Stimulated activated naive CD8-positive, alpha-beta T cell treated with anti-CD3 and anti-CD28 coated beads, Interleukin-15, Interleukin-2, amounts not matched to agents 100 ng/mL and 50 ng/mL, for 24 hours (primary cell): Measurements from ENCODE around the gene ABI3BP.

Source experiments
- H3K27ac Mint-ChIP-seq: one replicate; pipeline ENCODE4 v1.8.0; 2021; ENCODE audit warnings: mild to moderate bottlenecking, mixed read lengths
- H3K27me3 Mint-ChIP-seq: one replicate; pipeline ENCODE4 v1.8.0; 2021; ENCODE audit warnings: mixed read lengths
- H3K36me3 Mint-ChIP-seq: one replicate; pipeline ENCODE4 v1.8.0; 2021; ENCODE audit warnings: low read depth, mixed read lengths
- H3K4me1 Mint-ChIP-seq: one replicate; pipeline ENCODE4 v1.8.0; 2021; ENCODE audit warnings: low read depth, mixed read lengths
- H3K4me3 Mint-ChIP-seq: one replicate; pipeline ENCODE4 v1.8.0; 2021; ENCODE audit warnings: mild to moderate bottlenecking, mixed read lengths
- H3K9me3 Mint-ChIP-seq: one replicate; pipeline ENCODE4 v1.8.0; 2021; ENCODE audit warnings: mixed read lengths

Gene ABI3BP

GRCh38 chr3:100936931-100937330 is 56.3 kb downstream of the ABI3BP start:
- Mint-ChIP-seq H3K4me1 (no peaks in the 10 kb centered on the region), H3K27ac (no peak overlapping the region), H3K4me3 (no peak overlapping the region), H3K36me3 (no peaks in the 10 kb centered on the region), H3K9me3 (no peaks in the 10 kb centered on the region), H3K27me3 (no peaks in the 10 kb centered on the region)

DNA sequence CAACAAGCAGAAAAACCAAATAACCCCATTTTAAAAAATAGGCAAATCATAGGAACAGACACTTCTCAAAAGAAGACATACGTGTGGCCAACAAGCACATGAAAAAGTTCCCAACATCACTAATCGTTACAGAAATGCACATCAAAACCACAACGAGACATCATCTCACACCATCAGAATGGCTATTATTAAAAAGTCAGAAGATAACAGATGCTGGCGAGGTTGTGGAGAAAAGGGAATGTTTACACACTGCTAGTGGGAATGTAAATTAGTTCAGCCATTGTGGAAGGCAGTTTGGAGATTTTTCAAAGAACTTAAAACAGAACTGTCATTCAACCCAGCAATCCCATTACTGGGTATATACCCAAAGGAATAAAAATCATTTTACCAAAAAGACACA is 60.7 kb downstream of the ABI3BP start:
- Mint-ChIP-seq H3K4me1 (no peaks in the 10 kb centered on the region), H3K27ac (no peak overlapping the region), H3K27me3 (peaks cover 4% of the 10 kb centered on the region), H3K36me3 (no peaks in the 10 kb centered on the region), H3K4me3 (no peak overlapping the region), H3K9me3 (no peaks in the 10 kb centered on the region)

DNA sequence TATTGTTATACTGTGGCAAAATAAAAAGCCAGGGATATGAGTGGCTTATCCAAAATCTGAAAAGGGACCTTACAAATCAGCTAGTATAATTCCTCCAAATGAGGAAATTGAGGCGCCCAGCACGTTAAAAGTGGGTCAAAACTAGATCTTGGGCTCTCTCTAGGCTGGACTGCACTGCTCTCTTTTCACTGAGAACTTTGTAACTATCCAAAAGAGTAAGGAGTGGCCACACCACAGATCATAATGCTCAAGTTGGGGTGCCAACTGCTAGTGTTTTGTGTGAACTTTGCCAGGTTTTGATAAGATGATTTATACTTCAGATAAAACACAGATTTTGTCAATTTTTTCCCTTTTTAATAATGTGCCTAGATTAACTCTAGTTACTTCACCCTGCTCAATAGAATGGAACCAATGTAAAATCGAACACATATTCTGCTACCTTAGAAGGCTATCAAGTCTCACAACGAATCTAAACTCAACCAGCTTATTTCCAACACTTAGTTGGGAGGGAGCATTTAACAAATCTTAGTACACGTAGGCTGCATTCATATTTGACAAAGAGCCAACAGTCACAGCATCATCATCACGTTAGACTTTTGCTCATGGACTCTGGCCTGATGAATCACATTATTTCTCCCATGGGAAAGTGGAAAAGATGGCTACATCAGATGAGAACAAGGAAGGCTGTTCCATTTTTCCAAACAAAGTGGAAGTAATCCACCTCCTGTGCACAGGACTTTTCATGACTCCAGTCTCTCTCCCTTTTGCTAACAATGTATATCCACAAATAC is 64.4 kb downstream of the ABI3BP start:
- peaks cover 9% of the 10 kb centered on the region for H3K27me3 Mint-ChIP-seq
- no peak overlapping the region for H3K27ac Mint-ChIP-seq
- no peaks in the 10 kb centered on the region for H3K4me1 Mint-ChIP-seq
- no peak overlapping the region for H3K4me3 Mint-ChIP-seq
- H3K9me3 Mint-ChIP-seq, result no peaks in the 10 kb centered on the region
- H3K36me3 Mint-ChIP-seq, result no peaks in the 10 kb centered on the region

GRCh38 chr3:100927775-100928174 is 65.4 kb downstream of the ABI3BP start:
- no peaks in the 10 kb centered on the region for H3K4me1 Mint-ChIP-seq
- H3K27ac Mint-ChIP-seq, result no peak overlapping the region
- H3K4me3 Mint-ChIP-seq, result no peak overlapping the region
- no peaks in the 10 kb centered on the region for H3K9me3 Mint-ChIP-seq
- H3K36me3 Mint-ChIP-seq, result no peaks in the 10 kb centered on the region
- peaks cover 11% of the 10 kb centered on the region for H3K27me3 Mint-ChIP-seq

GRCh38 chr3:100915706-100916495 is 77.3 kb downstream of the ABI3BP start:
- Mint-ChIP-seq H3K4me1 (no peaks in the 10 kb centered on the region), H3K4me3 (no peak overlapping the region), H3K27ac (no peak overlapping the region), H3K36me3 (no peaks in the 10 kb centered on the region), H3K9me3 (no peaks in the 10 kb centered on the region), H3K27me3 (no peaks in the 10 kb centered on the region)

- no peaks in the 10 kb centered on the region for H3K4me1 Mint-ChIP-seq
- H3K27ac Mint-ChIP-seq, result no peak overlapping the region
- H3K9me3 Mint-ChIP-seq, result no peaks in the 10 kb centered on the region
- H3K36me3 Mint-ChIP-seq, result no peaks in the 10 kb centered on the region
- no peak overlapping the region for H3K4me3 Mint-ChIP-seq
- H3K27me3 Mint-ChIP-seq, result peaks cover 2% of the 10 kb centered on the region
Measured at GRCh38 chr3:100913870-100914648, 79.2 kb downstream of the ABI3BP start.

DNA sequence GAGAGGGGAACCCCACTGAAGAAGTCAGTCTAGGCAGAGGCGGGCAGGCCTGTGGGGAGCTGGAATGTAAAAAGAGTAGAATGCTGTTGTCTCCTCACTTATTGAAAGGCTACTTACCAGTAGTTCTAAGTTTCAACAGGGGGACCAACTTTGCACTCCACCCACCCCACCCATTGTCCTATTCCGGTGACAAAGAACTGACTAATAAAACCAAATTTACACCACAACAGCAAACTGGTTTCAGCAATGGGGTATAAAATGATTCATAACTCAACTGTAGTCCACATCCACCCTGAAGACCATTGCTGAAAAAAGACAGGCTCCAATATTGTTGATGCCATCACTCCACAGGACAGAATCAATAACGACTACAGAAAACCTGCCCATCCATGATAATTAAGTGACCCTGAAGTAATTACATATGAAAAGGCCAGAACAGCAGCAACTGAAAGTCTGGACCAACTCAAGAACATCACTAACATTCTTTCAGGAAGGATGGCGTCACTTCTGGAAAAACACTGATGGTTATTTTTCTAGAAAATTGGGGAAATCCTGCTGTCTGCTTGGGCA is 80.2 kb downstream of the ABI3BP start:
- H3K27ac Mint-ChIP-seq, result no peak overlapping the region
- H3K27me3 Mint-ChIP-seq, result peaks cover 6% of the 10 kb centered on the region
- no peak overlapping the region for H3K4me3 Mint-ChIP-seq
- H3K9me3 Mint-ChIP-seq, result no peaks in the 10 kb centered on the region
- H3K4me1 Mint-ChIP-seq, result no peaks in the 10 kb centered on the region
- no peaks in the 10 kb centered on the region for H3K36me3 Mint-ChIP-seq

DNA sequence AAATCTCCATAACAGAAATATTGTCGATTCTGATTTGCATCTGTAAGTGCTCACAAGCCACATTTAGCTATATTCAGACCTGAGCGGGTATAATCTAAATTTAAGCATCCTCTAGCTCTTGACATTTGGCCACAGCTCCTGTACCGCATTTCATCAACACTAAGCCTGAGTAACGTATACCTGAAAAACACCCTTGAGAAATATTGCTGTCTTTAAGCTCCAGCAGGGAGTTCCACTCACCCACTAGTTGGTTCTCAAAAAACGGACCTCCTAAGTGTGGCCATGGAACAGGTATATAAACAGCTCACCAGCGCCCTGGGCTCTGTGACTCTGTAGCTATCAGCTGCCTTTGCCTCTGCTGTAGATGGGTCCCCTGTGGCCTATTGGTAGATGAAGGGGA is 80.7 kb downstream of the ABI3BP start:
- Mint-ChIP-seq H3K27ac (no peak overlapping the region), H3K36me3 (no peaks in the 10 kb centered on the region), H3K4me3 (no peak overlapping the region), H3K9me3 (no peaks in the 10 kb centered on the region), H3K4me1 (no peaks in the 10 kb centered on the region), H3K27me3 (peaks cover 7% of the 10 kb centered on the region)

DNA sequence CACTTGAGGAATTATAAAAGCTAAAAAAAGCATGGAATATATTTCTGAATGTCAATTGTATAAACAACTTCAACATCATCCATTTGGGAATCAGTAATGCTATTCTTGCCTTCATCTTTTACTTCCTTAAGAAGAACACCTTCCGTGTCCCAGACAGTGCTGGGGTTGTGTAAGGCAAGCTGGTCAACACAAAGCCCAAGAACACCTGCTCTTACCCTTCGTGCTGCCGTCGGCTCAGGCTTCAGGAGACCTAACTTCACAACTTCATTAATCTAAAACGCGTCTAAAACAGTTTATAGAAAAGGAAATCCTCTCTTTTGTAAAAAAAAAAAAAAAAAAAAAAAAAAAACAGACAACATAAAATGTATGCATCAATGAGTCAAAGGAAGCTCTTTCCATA is 81.3 kb downstream of the ABI3BP start:
- Mint-ChIP-seq H3K36me3 (no peaks in the 10 kb centered on the region), H3K27me3 (peaks cover 11% of the 10 kb centered on the region), H3K4me3 (no peak overlapping the region), H3K9me3 (no peaks in the 10 kb centered on the region), H3K4me1 (no peaks in the 10 kb centered on the region), H3K27ac (no peak overlapping the region)

DNA sequence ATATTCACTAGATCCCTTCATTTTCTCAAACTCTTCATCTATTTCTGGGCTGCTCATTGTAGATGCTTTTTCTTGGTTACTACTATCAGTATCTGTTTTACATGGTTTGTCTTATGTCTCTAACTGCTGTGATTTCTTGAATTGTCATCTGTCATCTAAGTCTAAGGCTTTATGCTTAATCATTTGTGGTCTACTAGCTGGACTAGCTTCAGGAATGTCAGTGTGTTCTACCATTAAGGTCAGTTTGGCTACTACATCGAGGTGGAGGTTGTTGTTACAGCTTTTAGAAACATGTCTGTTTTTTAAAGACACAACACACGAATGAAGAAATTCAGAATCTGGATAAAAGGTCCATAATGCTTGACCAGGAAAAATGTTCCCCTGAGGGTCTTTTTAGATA is 82.2 kb downstream of the ABI3BP start:
- Mint-ChIP-seq H3K9me3 (no peaks in the 10 kb centered on the region), H3K4me3 (no peak overlapping the region), H3K36me3 (no peaks in the 10 kb centered on the region), H3K27ac (no peak overlapping the region), H3K4me1 (no peaks in the 10 kb centered on the region), H3K27me3 (peaks cover 11% of the 10 kb centered on the region)

- no peak overlapping the region for H3K4me3 Mint-ChIP-seq
- no peaks in the 10 kb centered on the region for H3K36me3 Mint-ChIP-seq
- no peaks in the 10 kb centered on the region for H3K4me1 Mint-ChIP-seq
- no peak overlapping the region for H3K27ac Mint-ChIP-seq
- H3K27me3 Mint-ChIP-seq, result peaks cover 14% of the 10 kb centered on the region
- no peaks in the 10 kb centered on the region for H3K9me3 Mint-ChIP-seq
Measured at GRCh38 chr3:100902572-100902971, 90.6 kb downstream of the ABI3BP start.

DNA sequence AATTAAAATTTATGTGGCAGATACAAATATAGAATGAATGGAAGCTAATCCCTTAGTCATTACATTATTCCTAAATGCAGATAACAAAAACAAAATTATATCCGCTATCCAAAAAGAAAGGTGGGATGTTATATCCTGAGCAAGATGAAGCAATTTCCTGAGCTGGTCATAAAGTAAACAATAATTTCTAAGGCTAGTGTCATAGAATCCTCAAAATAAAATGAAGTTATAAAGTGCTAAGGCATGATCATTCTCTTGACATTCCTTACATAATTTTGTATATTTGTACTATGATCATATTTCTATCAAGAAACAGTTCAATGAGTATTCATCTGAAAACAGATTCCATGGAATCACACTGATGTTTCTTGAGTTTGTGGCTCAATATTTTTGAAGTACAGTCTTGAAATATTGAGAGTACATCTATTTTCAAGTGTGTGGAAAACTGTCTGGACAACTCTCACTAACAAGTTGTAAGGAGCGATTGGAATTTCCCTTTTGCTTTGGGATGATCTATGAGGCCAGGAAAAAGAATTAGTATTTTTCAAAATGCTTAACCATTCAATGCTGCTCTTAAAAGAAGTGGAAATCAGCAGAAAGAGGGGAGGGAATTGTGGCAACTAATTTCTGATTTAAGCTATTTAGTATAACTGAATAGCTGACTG is 92.4 kb downstream of the ABI3BP start:
- Mint-ChIP-seq H3K27ac (no peak overlapping the region), H3K27me3 (peaks cover 12% of the 10 kb centered on the region), H3K4me3 (no peak overlapping the region), H3K9me3 (no peaks in the 10 kb centered on the region), H3K4me1 (no peaks in the 10 kb centered on the region), H3K36me3 (no peaks in the 10 kb centered on the region)

DNA sequence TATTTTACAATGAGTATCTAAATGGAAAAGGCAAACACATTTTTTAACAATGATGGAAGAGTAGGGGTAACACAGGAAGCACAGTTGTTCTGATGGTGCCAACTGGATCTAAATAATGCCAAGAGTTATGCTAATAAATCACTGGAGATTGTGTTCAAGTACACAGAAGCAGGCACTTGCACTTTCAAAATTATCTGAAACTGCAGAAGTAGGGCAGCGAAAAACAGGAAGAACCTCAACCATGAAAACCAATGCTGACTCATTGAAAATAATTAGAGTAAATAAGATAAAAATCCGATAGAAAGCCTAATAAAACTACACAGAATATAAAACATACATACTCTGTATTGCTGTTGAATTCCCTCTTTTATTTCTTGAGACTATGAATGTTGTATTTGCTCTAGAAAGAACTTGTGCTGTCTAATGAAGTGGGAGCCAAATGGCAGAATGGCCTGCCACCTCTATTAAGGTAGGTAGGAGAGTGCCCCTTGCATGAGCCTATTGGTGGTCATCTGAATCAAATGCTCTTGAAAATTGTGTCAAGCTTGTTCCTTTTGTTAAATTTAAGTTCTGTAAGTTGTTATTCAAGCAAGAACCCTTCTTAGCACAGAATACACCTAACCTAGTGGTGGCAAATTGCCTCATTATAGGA is 93.7 kb downstream of the ABI3BP start:
- Mint-ChIP-seq H3K4me1 (no peaks in the 10 kb centered on the region), H3K27me3 (peaks cover 12% of the 10 kb centered on the region), H3K4me3 (no peak overlapping the region), H3K36me3 (no peaks in the 10 kb centered on the region), H3K27ac (no peak overlapping the region), H3K9me3 (no peaks in the 10 kb centered on the region)

GRCh38 chr3:100898681-100899080 is 94.5 kb downstream of the ABI3BP start:
- Mint-ChIP-seq H3K4me3 (no peak overlapping the region), H3K27me3 (peaks cover 12% of the 10 kb centered on the region), H3K9me3 (no peaks in the 10 kb centered on the region), H3K4me1 (no peaks in the 10 kb centered on the region), H3K27ac (no peak overlapping the region), H3K36me3 (no peaks in the 10 kb centered on the region)
